ENCODE results near the gene PROCR.
"Not testable (repeated sequence)": the region's sequence is repeated elsewhere in the genome, so short reads cannot be mapped to it uniquely, and the experiment has no call there.

DNA sequence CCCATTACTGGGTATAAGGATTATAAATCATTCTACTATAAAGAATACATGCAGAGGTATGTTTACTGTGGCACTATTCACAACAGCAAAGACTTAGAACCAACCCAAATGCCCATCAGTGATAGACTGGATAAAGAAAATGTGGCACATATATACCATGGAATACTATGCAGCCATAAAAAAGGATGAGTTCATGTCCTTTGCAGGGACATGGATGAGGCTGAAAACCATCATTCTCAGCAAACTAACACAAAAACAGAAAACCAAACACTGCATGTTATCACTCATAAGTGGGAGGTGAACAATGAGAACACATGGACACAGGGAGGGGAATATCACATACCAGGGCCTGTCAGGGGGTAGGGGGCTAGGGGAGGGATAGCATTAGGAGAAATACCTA lies 7.3 kb upstream of the PROCR start:
- not testable (repeated sequence) for TF ChIP-seq ZFP3 (CRISPR knock-in tag; IDR thresholded peaks at IDR 0.05); SNAI2 (CRISPR knock-in tag; IDR thresholded peaks at IDR 0.05); ZNF565 (CRISPR knock-in tag; conservative IDR thresholded peaks at IDR 0.05; ENCODE audit: low read depth)
- TF ChIP-seq, protein P1, sequence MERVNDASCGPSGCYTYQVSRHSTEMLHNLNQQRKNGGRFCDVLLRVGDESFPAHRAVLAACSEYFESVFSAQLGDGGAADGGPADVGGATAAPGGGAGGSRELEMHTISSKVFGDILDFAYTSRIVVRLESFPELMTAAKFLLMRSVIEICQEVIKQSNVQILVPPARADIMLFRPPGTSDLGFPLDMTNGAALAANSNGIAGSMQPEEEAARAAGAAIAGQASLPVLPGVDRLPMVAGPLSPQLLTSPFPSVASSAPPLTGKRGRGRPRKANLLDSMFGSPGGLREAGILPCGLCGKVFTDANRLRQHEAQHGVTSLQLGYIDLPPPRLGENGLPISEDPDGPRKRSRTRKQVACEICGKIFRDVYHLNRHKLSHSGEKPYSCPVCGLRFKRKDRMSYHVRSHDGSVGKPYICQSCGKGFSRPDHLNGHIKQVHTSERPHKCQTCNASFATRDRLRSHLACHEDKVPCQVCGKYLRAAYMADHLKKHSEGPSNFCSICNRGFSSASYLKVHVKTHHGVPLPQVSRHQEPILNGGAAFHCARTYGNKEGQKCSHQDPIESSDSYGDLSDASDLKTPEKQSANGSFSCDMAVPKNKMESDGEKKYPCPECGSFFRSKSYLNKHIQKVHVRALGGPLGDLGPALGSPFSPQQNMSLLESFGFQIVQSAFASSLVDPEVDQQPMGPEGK (CRISPR knock-in tag; IDR thresholded peaks at IDR 0.05; ENCODE audit: borderline replicate concordance): not testable (repeated sequence)
- TF ChIP-seq, protein P2, sequence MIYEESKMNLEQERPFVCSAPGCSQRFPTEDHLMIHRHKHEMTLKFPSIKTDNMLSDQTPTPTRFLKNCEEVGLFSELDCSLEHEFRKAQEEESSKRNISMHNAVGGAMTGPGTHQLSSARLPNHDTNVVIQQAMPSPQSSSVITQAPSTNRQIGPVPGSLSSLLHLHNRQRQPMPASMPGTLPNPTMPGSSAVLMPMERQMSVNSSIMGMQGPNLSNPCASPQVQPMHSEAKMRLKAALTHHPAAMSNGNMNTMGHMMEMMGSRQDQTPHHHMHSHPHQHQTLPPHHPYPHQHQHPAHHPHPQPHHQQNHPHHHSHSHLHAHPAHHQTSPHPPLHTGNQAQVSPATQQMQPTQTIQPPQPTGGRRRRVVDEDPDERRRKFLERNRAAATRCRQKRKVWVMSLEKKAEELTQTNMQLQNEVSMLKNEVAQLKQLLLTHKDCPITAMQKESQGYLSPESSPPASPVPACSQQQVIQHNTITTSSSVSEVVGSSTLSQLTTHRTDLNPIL (CRISPR knock-in tag; IDR thresholded peaks at IDR 0.05; ENCODE audit: low read depth): not testable (repeated sequence)
- TF ChIP-seq, protein P3, sequence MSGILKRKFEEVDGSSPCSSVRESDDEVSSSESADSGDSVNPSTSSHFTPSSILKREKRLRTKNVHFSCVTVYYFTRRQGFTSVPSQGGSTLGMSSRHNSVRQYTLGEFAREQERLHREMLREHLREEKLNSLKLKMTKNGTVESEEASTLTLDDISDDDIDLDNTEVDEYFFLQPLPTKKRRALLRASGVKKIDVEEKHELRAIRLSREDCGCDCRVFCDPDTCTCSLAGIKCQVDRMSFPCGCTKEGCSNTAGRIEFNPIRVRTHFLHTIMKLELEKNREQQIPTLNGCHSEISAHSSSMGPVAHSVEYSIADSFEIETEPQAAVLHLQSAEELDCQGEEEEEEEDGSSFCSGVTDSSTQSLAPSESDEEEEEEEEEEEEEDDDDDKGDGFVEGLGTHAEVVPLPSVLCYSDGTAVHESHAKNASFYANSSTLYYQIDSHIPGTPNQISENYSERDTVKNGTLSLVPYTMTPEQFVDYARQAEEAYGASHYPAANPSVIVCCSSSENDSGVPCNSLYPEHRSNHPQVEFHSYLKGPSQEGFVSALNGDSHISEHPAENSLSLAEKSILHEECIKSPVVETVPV (CRISPR knock-in tag; IDR thresholded peaks at IDR 0.05): not testable (repeated sequence)
